NCI-H2029 treated with DMSO at 0.1 percent for 48 hours (cell line): Measurements from ENCODE around the gene MYH8.

Experiments
- DNase-seq: peaks from one replicate; lab custom pipeline; 2025; lab: John Stamatoyannopoulos, UW

Gene MYH8

GRCh38 chr17:10380631-10381408 is 40.9 kb downstream of the MYH8 start:
- DNase-seq = no peak

GRCh38 chr17:10372906-10373305 is 48.8 kb downstream of the MYH8 start, which contains the start of gene MYH13:
MYH13 (minus strand) TSS chr17:10373006; CDS start chr17:10364530, 8,476 bp downstream.
- no peak for DNase-seq

GRCh38 chr17:10370016-10370608 is 51.6 kb downstream of the MYH8 start:
- DNase-seq = no peak

- no peak for DNase-seq
These were observed 52.5 kb downstream of the MYH8 start for GRCh38 chr17:10369239-10369638.

GRCh38 chr17:10368561-10368960 is 53.2 kb downstream of the MYH8 start:
- DNase-seq = no peak

GRCh38 chr17:10360578-10360977 is 61.2 kb downstream of the MYH8 start:
- no peak for DNase-seq

GRCh38 chr17:10357768-10358167 is 64.0 kb downstream of the MYH8 start:
- no peak for DNase-seq

GRCh38 chr17:10354651-10355050 is 67.1 kb downstream of the MYH8 start:
- no peak for DNase-seq

- DNase-seq = no peak
These were observed 68.9 kb downstream of the MYH8 start for GRCh38 chr17:10352893-10353292.

GRCh38 chr17:10349403-10349802 is 72.3 kb downstream of the MYH8 start:
- no peak for DNase-seq

GRCh38 chr17:10344816-10345215 is 76.9 kb downstream of the MYH8 start:
- no peak for DNase-seq
